CD4-positive, CD25-positive, alpha-beta regulatory T cell (primary cell): ENCODE measurements around the gene DNAI7. TPM values are rescaled to one million over a fixed set of nuclear protein-coding genes. Genes with fewer than 3 reads are reported as not detected.
A peak's percentile ranks its signal among the peaks of the same experiment; 100 is the strongest.

Experiments
- ATAC-seq, 2 donors: fragments of 150-1000 bp; cut with Tn5 transposase; one replicate each; pipeline ENCODE4 v1.10.0; 2021; ENCODE audit warnings: low read depth in 2 of 2, moderate number of reproducible peaks in 2 of 2, moderate library complexity in 1 of 2
- DNase-seq, 3 donors: peaks; one replicate each; pipeline versions ENCODE4 v3.0.0 to v3.0.0-alpha.2; 2012 to 2022; ENCODE audit warnings: mixed read lengths in 1 of 3
- H3K27ac ChIP-seq: one replicate; pipeline ENCODE4 v1.7.0; 2013; ENCODE audit warnings: mild to moderate bottlenecking, low read length; ENCODE audit not compliant: insufficient read depth, poor library complexity, severe bottlenecking
- H3K27me3 ChIP-seq: one replicate; pipeline ENCODE4 v1.7.0; 2013; ENCODE audit warnings: low read length; ENCODE audit not compliant: control insufficient read depth, insufficient read depth
- H3K36me3 ChIP-seq: one replicate; pipeline ENCODE4 v1.7.0; 2013; ENCODE audit warnings: mild to moderate bottlenecking, low read length, moderate library complexity; ENCODE audit not compliant: control insufficient read depth, insufficient read depth
- H3K4me1 ChIP-seq: 2 replicates; pipeline ENCODE4 v1.7.0; 2013; ENCODE audit warnings: mild to moderate bottlenecking, low read length; ENCODE audit not compliant: insufficient read depth, control insufficient read depth, poor library complexity, severe bottlenecking
- H3K4me3 ChIP-seq: one replicate; pipeline ENCODE4 v1.7.0; 2013; ENCODE audit warnings: low read depth, mild to moderate bottlenecking, low read length, moderate library complexity
- H3K9me3 ChIP-seq, 2 experiments: 1 replicate in 1 of 2; 2 replicates in 1 of 2; pipeline ENCODE4 v1.7.0; 2013; ENCODE audit warnings: low read length in 2 of 2, mild to moderate bottlenecking in 1 of 2, moderate library complexity in 1 of 2; ENCODE audit not compliant: control insufficient read depth in 2 of 2
- H3K27ac Mint-ChIP-seq, 3 donors: one replicate each; pipeline ENCODE4 v1.8.0; 2020 to 2022; ENCODE audit warnings: mild to moderate bottlenecking in 3 of 3, mixed read lengths in 3 of 3, moderate library complexity in 2 of 3
- H3K27me3 Mint-ChIP-seq: one replicate; pipeline ENCODE4 v1.8.0; 2022; ENCODE audit warnings: mild to moderate bottlenecking, mixed read lengths
- H3K36me3 Mint-ChIP-seq: one replicate; pipeline ENCODE4 v1.8.0; 2020; ENCODE audit warnings: mixed read lengths
- H3K4me1 Mint-ChIP-seq, 4 donors: one replicate each; pipeline ENCODE4 v1.8.0; 2020 to 2022; ENCODE audit warnings: mixed read lengths in 4 of 4, mild to moderate bottlenecking in 1 of 4
- H3K4me3 Mint-ChIP-seq, 4 donors: one replicate each; pipeline ENCODE4 v1.8.0; 2020 to 2022; ENCODE audit warnings: mild to moderate bottlenecking in 4 of 4, mixed read lengths in 4 of 4, moderate library complexity in 3 of 4
- H3K9me3 Mint-ChIP-seq, 7 donors: one replicate each; pipeline ENCODE4 v1.8.0; 2020 to 2022; ENCODE audit warnings: mixed read lengths in 7 of 7, mild to moderate bottlenecking in 3 of 7, moderate library complexity in 2 of 7
- polyA plus RNA-seq, 4 donors: library from polyadenylated mRNA; unstranded; fragments of 300-500 nt; fragmentation: Illumina TruSeq; gene quantifications; one replicate each; pipeline ENCODE4 v1.2.3, GENCODE V29; 2021
- total RNA-seq: library from RNA; stranded (reverse); gene quantifications from one replicate; pipeline ENCODE4 v1.2.3, GENCODE V29; 2022

Gene DNAI7
- total and polyA plus RNA-seq, 5 donors from 2014 or later, result 0.07 to 0.25 TPM; not detected in 3

GRCh38 chr12:25074113-25074512 is 120.8 kb downstream of the DNAI7 start:
- Mint-ChIP-seq H3K27ac (no peak overlapping the region), H3K4me3 (no peak overlapping the region), H3K4me1 (peaks cover 0 to 22% (median 7%) of the 10 kb centered on the region in 4 donors), H3K27me3 (no peaks in the 10 kb centered on the region), H3K36me3 (peaks cover 44% of the 10 kb centered on the region), H3K9me3 (no peaks in the 10 kb centered on the region)
- H3K4me3 ChIP-seq, result no peak overlapping the region
- DNase-seq, result no peak
- no peaks in the 10 kb centered on the region for H3K4me1 ChIP-seq
- H3K36me3 ChIP-seq, result peaks cover 9% of the 10 kb centered on the region
- no peaks in the 10 kb centered on the region for H3K27me3 ChIP-seq
- no peak overlapping the region for H3K27ac ChIP-seq
- ATAC-seq, result no peak
- no peaks in the 10 kb centered on the region for H3K9me3 ChIP-seq

DNA sequence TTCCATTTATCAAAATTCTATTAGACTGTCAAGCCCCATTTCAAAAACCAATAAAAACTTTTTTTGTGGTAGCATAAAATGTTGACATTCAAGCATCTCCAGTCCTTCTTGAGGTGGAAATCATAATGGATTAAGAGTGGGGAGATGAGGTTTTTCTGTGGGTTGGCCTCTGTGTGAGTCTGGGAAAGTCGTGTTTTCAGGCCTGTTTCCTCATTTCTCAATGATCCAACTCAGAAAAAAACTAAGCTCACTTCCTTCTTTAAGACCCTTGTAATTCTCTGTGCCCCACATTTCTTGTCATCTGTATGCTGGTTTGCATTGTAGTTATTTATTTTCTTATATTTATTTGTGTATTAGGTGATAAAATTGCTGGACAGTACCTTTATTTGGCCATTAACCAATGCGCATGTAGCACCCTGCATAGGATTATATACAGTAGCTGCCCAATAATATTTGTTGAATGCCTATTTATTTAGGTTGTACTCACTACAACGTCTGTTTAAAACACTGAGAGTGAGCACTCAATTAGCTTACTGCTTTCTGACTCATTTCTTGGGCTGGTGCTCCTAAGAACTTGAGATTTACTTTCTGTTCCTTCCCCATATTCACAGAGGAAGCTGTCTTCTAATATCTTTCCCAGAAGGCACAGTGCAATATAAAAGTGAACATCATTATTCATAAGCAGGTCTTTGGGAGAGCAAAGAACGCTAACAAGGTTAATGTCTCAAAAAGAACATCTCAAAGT is 121.9 kb downstream of the DNAI7 start:
- H3K4me1 Mint-ChIP-seq, result peaks cover 0 to 29% (median 9%) of the 10 kb centered on the region in 4 donors
- H3K27me3 Mint-ChIP-seq, result no peaks in the 10 kb centered on the region
- H3K4me3 Mint-ChIP-seq, result no peak overlapping the region
- no peaks in the 10 kb centered on the region for H3K4me1 ChIP-seq
- peaks cover 50% of the 10 kb centered on the region for H3K36me3 Mint-ChIP-seq
- ATAC-seq, result no peak
- peaks cover 9% of the 10 kb centered on the region for H3K36me3 ChIP-seq
- H3K27ac Mint-ChIP-seq, result peak overlapping the region in 1 of 3 donors; percentile 32
- H3K4me3 ChIP-seq, result no peak overlapping the region
- H3K9me3 ChIP-seq, result no peaks in the 10 kb centered on the region
- H3K9me3 Mint-ChIP-seq, result no peaks in the 10 kb centered on the region
- no peak for DNase-seq
- no peaks in the 10 kb centered on the region for H3K27me3 ChIP-seq
- H3K27ac ChIP-seq, result no peak overlapping the region

DNA sequence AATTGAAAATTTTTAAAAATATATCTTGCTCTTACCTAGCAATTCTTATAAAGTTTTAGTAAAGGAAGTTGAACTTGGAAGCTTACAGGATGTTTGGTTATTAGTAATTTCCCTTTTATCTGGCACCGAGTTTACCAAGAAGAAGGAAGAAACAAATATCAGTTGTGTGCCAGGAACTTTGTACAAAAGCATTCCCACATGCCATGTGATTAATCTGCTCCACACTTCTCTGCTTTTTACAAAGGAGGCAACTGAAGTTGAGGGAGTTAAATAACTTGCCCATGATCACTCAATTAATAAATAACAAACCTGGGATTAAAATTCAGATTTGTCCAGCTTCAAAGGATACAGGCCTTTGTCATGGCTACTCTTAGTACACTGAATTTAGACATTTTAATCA is 123.6 kb downstream of the DNAI7 start:
- H3K4me3 ChIP-seq, result no peak overlapping the region
- peaks cover 10% of the 10 kb centered on the region for H3K36me3 ChIP-seq
- ATAC-seq (no peak), DNase-seq (no peak)
- H3K27ac Mint-ChIP-seq, result peak overlapping the region in 2 of 3 donors; percentile 23 to 38
- no peaks in the 10 kb centered on the region for H3K27me3 Mint-ChIP-seq
- H3K27ac ChIP-seq, result no peak overlapping the region
- H3K9me3 Mint-ChIP-seq, result peaks cover 0 to under 1% (median 0%) of the 10 kb centered on the region in 7 donors
- H3K4me1 ChIP-seq, result no peaks in the 10 kb centered on the region
- no peaks in the 10 kb centered on the region for H3K27me3 ChIP-seq
- H3K9me3 ChIP-seq, result no peaks in the 10 kb centered on the region
- peaks cover 63% of the 10 kb centered on the region for H3K36me3 Mint-ChIP-seq
- peaks cover 0 to 32% (median 10%) of the 10 kb centered on the region in 4 donors for H3K4me1 Mint-ChIP-seq
- no peak overlapping the region for H3K4me3 Mint-ChIP-seq

DNA sequence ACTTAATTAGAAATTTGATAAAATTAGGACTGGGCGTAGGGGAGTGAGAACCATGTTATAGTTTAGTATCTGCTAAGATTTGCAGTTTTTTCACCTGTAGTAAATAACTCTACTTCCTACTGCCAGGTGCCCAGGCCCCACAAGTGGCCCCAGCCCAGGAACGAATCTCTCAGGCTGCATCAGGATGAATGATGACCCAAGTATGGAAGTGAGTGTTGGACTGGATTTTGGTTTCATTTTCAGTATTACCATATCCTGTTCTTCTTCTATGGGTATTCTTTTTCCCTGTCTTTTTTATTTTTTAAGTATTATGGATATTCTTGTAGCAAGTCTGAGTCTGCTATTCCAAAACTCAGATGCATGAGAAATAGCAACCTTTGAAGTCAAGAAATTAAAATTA is 125.7 kb downstream of the DNAI7 start:
- DNase-seq (no peak), ATAC-seq (no peak)
- H3K36me3 Mint-ChIP-seq, result peaks cover 69% of the 10 kb centered on the region
- H3K9me3 ChIP-seq, result no peaks in the 10 kb centered on the region
- H3K4me3 ChIP-seq, result no peak overlapping the region
- H3K36me3 ChIP-seq, result peaks cover 17% of the 10 kb centered on the region
- no peak overlapping the region for H3K27ac ChIP-seq
- no peak overlapping the region for H3K4me3 Mint-ChIP-seq
- no peaks in the 10 kb centered on the region for H3K27me3 Mint-ChIP-seq
- H3K27me3 ChIP-seq, result no peaks in the 10 kb centered on the region
- peaks cover 0 to 2% (median 0%) of the 10 kb centered on the region in 7 donors for H3K9me3 Mint-ChIP-seq
- no peak overlapping the region for H3K27ac Mint-ChIP-seq
- peaks cover 0 to 31% (median 9%) of the 10 kb centered on the region in 4 donors for H3K4me1 Mint-ChIP-seq
- H3K4me1 ChIP-seq, result no peaks in the 10 kb centered on the region

GRCh38 chr12:25065035-25065434 is 129.9 kb downstream of the DNAI7 start:
- Mint-ChIP-seq H3K4me1 (peaks cover 0 to 37% (median 8%) of the 10 kb centered on the region in 4 donors), H3K9me3 (peaks cover 0 to 2% (median 0%) of the 10 kb centered on the region in 7 donors), H3K36me3 (peaks cover 58% of the 10 kb centered on the region), H3K4me3 (no peak overlapping the region), H3K27me3 (no peaks in the 10 kb centered on the region), H3K27ac (no peak overlapping the region)
- Histone ChIP-seq H3K27me3 (no peaks in the 10 kb centered on the region), H3K36me3 (peaks cover 17% of the 10 kb centered on the region), H3K9me3 (no peaks in the 10 kb centered on the region), H3K27ac (no peak overlapping the region), H3K4me3 (no peak overlapping the region), H3K4me1 (no peaks in the 10 kb centered on the region)
- ATAC-seq (no peak), DNase-seq (no peak)

GRCh38 chr12:25063873-25064628 is 130.9 kb downstream of the DNAI7 start:
- ATAC-seq, result no peak
- H3K9me3 Mint-ChIP-seq, result peaks cover 0 to 2% (median 0%) of the 10 kb centered on the region in 7 donors
- Histone ChIP-seq H3K4me3 (no peak overlapping the region), H3K27ac (no peak overlapping the region), H3K27me3 (no peaks in the 10 kb centered on the region), H3K9me3 (no peaks in the 10 kb centered on the region), H3K4me1 (no peaks in the 10 kb centered on the region), H3K36me3 (peaks cover 10% of the 10 kb centered on the region)
- DNase-seq, result no peak
- H3K36me3 Mint-ChIP-seq, result peaks cover 50% of the 10 kb centered on the region
- peaks cover 0 to 38% (median 7%) of the 10 kb centered on the region in 4 donors for H3K4me1 Mint-ChIP-seq
- peak overlapping the region in 1 of 3 donors; percentile 34 for H3K27ac Mint-ChIP-seq
- no peaks in the 10 kb centered on the region for H3K27me3 Mint-ChIP-seq
- no peak overlapping the region for H3K4me3 Mint-ChIP-seq

- Histone ChIP-seq H3K4me1 (peaks cover 23% of the 10 kb centered on the region), H3K27ac (no peak overlapping the region), H3K36me3 (no peaks in the 10 kb centered on the region), H3K27me3 (no peaks in the 10 kb centered on the region), H3K4me3 (no peak overlapping the region), H3K9me3 (no peaks in the 10 kb centered on the region)
- Mint-ChIP-seq H3K4me1 (peaks cover 10 to 61% (median 29%) of the 10 kb centered on the region in 4 donors), H3K27ac (no peak overlapping the region), H3K36me3 (peaks cover 16% of the 10 kb centered on the region), H3K27me3 (no peaks in the 10 kb centered on the region), H3K9me3 (peaks cover 0 to 2% (median 0%) of the 10 kb centered on the region in 7 donors), H3K4me3 (no peak overlapping the region)
- no peak for DNase-seq
- no peak for ATAC-seq
These were observed 136.3 kb downstream of the DNAI7 start for GRCh38 chr12:25058658-25059058.
